Epithelial cell of esophagus (primary cell): ENCODE data around the gene CCDC160.
"Not testable (repeated sequence)": the region's sequence is repeated elsewhere in the genome, so short reads cannot be mapped to it uniquely, and the experiment has no call there.

ENCODE experiments used
- DNase-seq: peaks from one replicate; pipeline ENCODE4 v3.0.0; 2010; ENCODE audit warnings: low read depth
- H3K4me3 ChIP-seq: 2 replicates; pipeline ENCODE4 v1.5.1; 2011; ENCODE audit warnings: mild to moderate bottlenecking, low read length, control low read depth
- CTCF ChIP-seq: IDR thresholded peaks from 2 replicates; pipeline ENCODE4 v1.5.1; 2011; ENCODE audit warnings: low read depth, mild to moderate bottlenecking, low read length, control low read depth, inconsistent platforms; ENCODE audit not compliant: insufficient read depth; ENCODE audit errors: missing control alignments

Gene CCDC160

DNA sequence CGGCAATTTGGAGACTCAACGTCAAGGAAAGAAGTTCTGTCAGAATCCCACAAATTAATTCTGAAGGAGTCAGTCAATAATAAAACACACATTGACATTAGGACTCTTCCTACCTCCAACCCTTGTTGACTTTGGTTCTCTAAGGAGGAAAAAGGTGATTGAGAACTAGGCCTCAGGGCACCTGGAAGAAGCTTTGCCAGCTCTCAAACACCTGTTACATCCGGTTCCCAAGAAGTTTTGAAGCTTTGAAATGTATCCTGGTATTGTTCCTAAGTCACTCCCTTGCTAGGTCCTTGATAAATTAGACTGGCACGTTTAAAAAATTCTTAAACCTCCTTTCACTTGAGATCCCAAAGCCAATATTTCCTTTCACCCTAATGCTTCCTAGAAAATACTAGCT lies 1.7 kb upstream of the CCDC160 start:
- no peak for DNase-seq
- TF ChIP-seq CTCF = no peak
- no peak overlapping the region for H3K4me3 ChIP-seq

DNA sequence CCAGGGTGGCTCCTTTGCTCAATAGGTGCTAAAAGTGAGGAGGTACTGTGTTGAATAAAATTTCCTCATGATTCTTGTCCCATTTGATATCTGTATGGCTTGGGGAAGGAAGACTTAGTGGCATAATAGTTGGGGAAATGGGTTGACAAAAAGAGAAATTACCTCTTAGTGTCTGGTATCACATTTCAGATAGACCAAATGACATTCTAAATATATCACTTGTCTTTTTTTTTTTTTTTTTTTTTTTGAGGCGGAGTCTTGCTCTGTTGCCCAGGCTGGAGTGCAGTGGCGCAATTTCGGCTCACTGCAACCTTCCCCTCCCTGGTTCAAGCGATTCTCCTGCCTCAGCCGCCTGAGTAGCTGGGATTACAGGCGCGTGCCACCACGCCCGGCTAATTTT lies 1.2 kb downstream of the CCDC160 start:
- DNase-seq, H3K4me3 ChIP-seq: not testable (repeated sequence)

GRCh38 chrX:134239016-134239415 lies 2.0 kb downstream of the CCDC160 start:
- DNase-seq = no peak
- H3K4me3 ChIP-seq = no peak overlapping the region
- no peak for TF ChIP-seq CTCF

DNA sequence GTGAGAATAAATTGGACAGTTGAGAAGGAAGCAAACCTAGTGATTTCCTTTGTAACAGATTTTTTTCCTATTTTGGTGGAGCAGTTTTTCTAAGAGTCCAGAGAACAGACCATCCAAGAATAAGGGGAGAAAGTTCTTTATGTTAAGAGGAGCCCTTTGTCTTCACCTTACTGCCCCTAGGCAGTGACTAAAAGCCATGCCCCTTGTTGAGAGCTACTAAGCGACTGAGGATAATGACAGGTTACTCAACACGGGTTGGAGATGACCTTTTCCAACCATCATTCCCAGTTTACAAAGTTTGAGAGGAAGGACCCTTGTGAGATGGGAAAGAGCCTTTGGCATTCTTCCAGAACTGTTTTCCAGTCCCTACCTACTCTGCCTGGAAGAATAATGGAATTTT lies 3.2 kb downstream of the CCDC160 start:
- H3K4me3 ChIP-seq = no peak overlapping the region
- no peak for TF ChIP-seq CTCF
- no peak for DNase-seq

DNA sequence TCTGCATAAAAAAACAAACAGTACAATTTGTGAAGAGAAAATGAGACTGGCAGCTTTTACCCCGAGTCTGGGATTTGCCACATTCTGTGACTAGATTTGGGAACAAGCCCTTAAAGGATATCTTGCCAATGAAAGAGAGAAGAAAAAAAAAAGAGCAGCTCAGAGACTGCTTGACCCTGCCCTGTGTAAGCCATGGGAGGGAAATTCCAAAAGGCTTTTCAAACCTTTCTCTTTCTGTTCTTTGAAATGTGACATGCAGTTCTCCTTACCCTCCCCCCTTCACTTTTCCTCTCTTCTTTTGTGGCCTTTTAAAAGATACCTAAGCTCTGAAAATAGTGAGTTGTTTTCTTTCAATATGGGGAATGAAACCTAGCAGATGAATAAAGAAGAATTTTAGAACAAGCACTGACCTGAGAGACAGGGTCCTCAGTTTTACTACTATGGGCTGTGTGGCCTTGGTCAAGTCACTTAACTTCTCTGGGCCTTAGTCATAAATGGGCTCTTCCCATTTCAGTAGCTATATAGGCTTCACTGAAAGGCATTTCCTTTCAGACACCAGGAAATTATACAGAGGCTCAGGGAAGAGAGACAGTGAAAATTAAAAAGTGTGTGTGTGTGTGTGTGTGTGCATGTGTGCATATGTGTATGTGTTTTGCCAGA lies 5.1 kb downstream of the CCDC160 start:
- no peak for DNase-seq
- no peak for TF ChIP-seq CTCF
- H3K4me3 ChIP-seq = no peak overlapping the region

- no peak for TF ChIP-seq CTCF
- DNase-seq = peak; percentile 66
- no peak overlapping the region for H3K4me3 ChIP-seq
These were observed 7.1 kb downstream of the CCDC160 start for GRCh38 chrX:134244043-134244442.

DNA sequence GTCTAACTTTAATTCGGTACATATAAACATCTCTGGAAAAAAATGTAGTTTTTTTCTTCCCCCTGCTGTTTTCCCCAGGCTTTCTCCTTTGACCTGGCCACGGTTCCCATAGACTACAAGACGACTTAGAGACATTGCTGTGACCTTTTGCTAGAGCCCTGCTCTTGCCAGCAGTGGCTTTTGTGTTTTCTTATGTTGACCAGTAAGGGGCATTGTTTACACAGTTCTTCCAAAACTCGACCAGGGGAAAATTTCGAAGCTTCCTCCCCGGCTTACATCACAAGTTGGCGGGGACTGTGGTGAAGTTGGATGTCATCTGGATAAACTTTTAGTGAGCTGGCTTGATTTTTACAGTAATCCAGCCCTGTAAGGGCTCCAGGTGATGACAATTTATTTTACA lies 9.3 kb downstream of the CCDC160 start:
- H3K4me3 ChIP-seq = no peak overlapping the region
- DNase-seq = no peak
- TF ChIP-seq CTCF = no peak

DNA sequence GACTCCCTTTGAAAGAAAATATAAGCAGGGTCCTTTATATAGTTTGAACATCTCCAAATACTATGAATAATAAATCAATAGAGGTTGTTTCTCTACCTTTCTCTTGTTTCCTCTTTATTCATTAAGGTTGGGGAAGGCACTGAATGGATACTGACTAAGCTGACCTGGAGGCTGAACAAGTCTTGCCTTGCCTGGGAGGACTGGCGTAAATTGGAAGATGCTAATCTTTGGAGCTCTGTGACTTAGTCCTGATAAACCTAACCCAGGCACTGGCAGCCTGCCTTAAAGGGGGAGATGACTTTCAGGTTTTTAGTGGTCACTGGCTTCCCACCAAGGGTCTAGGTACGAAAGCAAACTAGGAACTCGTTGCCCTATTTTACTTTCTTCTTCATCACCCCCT lies 10.5 kb downstream of the CCDC160 start:
- TF ChIP-seq CTCF = no peak
- DNase-seq = peak; percentile 53
- no peak overlapping the region for H3K4me3 ChIP-seq
